Measurements from ENCODE around the gene POLR3E. TPM values are rescaled to one million over a fixed set of nuclear protein-coding genes. Genes with fewer than 3 reads are reported as not detected.
"Not testable (repeated sequence)": the region's sequence is repeated elsewhere in the genome, so short reads cannot be mapped to it uniquely, and the experiment has no call there.

Gene POLR3E
- total RNA-seq, 4 donors from 2014 or later = 48.1 to 102 (median 67.0) TPM

DNA sequence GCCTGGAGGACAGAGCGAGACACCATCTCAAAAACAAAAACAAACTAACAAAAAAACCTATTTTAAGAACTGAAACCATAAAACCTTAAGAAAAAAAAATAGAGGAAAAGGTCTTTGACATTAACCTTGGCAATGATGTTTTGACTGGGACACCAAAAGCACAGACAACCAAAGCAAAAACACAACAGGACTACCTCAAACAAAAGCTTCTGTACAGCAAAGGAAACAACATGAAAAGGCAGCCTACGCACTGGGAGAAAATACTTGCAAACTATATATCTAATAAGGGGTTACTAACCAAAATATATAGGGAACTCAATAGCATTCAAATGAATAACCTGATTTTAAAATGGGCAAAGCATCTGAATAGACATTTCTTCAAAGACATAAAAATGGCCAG, 44.9 kb downstream of the POLR3E start:
- Histone ChIP-seq H3K4me3 (no peak overlapping the region), H3K27me3 (no peaks in the 10 kb centered on the region), H3K27ac (no peak overlapping the region), H3K36me3 (peaks cover 0 to 63% (median 0%) of the 10 kb centered on the region in 3 donors), H3K4me1 (no peaks in the 10 kb centered on the region), H3K9me3 (peaks cover 0 to 46% (median 6%) of the 10 kb centered on the region in 4 donors)
- TF ChIP-seq POLR2A (IDR thresholded peaks at IDR 0.05) = no peak
- TF ChIP-seq, protein P1, sequence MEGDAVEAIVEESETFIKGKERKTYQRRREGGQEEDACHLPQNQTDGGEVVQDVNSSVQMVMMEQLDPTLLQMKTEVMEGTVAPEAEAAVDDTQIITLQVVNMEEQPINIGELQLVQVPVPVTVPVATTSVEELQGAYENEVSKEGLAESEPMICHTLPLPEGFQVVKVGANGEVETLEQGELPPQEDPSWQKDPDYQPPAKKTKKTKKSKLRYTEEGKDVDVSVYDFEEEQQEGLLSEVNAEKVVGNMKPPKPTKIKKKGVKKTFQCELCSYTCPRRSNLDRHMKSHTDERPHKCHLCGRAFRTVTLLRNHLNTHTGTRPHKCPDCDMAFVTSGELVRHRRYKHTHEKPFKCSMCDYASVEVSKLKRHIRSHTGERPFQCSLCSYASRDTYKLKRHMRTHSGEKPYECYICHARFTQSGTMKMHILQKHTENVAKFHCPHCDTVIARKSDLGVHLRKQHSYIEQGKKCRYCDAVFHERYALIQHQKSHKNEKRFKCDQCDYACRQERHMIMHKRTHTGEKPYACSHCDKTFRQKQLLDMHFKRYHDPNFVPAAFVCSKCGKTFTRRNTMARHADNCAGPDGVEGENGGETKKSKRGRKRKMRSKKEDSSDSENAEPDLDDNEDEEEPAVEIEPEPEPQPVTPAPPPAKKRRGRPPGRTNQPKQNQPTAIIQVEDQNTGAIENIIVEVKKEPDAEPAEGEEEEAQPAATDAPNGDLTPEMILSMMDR (IDR thresholded peaks at IDR 0.05) = no peak
- no peak for TF ChIP-seq EP300 (IDR thresholded peaks at IDR 0.05)
- 96% methylated on average over 2 of the region's 2 CpGs for WGBS, 2 donors
- no peak for DNase-seq (ENCODE audit: low spot score in 2 of 2)

DNA sequence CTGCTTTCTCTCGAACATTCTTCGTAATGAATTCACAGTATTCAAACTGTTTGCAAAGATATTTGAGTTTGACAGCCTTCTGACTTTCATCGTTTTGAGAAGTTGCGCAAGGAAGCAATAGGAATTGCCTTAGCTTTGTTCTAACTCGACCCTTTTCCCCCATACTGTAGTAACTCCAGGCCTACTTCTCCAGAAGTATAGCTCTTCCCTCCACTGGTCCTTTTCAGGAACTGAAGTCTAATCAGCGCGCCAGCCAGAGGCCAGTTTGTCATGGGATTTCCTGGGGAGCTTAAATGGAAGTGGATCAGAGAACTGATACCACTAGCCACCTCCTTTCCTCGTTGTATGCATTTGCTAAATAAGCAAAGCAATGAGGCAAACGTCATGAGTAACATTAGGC, 49.3 kb downstream of the POLR3E start:
- Histone ChIP-seq H3K9me3 (peaks cover 0 to 5% (median 0%) of the 10 kb centered on the region in 4 donors), H3K27me3 (no peaks in the 10 kb centered on the region), H3K27ac (no peak overlapping the region), H3K36me3 (peaks cover 0 to 71% (median 6%) of the 10 kb centered on the region in 3 donors), H3K4me1 (no peaks in the 10 kb centered on the region), H3K4me3 (no peak overlapping the region)
- TF ChIP-seq EP300 (IDR thresholded peaks at IDR 0.05) = peak in 1 of 2 donors; percentile 40
- no peak for TF ChIP-seq POLR2A (IDR thresholded peaks at IDR 0.05)
- WGBS, 2 donors = 69 to 76% methylated on average over 9 of the region's 9 CpGs
- no peak for DNase-seq (ENCODE audit: low spot score in 2 of 2)

DNA sequence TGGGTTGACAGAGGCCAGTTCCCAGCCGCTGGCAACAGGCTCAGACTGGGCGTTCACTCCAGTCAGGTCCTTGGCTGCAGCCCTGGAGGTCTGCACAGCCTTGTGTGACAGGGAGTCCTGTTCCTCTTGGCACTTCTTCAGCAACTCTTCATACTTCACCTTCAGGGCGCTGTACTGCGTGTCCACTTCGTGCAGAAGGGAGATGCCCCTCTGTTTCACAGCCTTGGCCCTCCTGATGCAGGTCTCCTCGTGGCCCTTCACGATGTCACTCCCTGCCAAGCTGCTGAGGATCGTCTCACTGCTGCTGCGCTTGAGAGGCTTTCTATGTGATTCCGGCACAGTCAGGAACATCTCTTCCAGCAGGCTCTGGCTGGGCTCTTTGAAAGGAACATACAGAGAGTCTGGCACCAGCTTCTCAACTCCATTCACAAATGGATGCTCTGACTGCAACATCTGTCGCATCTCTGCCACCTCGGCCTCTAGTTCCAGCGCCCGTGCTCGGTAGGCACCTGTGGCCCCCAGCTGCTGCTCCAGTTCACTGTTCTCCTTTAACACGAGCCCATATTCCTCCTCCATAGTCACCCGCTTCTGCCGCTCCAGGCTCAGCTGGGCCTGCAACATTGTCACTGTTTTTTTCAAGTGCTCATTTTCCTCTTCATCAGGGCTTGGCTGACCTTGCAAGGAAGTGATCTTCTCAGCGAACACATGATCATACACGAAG, 50.1 kb downstream of the POLR3E start:
- Histone ChIP-seq H3K4me1 (no peaks in the 10 kb centered on the region), H3K27me3 (no peaks in the 10 kb centered on the region), H3K36me3 (peaks cover 0 to 65% (median 6%) of the 10 kb centered on the region in 3 donors), H3K9me3 (no peaks in the 10 kb centered on the region), H3K4me3 (no peak overlapping the region), H3K27ac (no peak overlapping the region)
- TF ChIP-seq EP300 (IDR thresholded peaks at IDR 0.05) (no peak), POLR2A (IDR thresholded peaks at IDR 0.05) (no peak)
- TF ChIP-seq, protein P1 (IDR thresholded peaks at IDR 0.05) = no peak
- no peak for DNase-seq (ENCODE audit: low spot score in 2 of 2)
- WGBS, 2 donors = 91 to 92% methylated on average over 20 of the region's 20 CpGs

DNA sequence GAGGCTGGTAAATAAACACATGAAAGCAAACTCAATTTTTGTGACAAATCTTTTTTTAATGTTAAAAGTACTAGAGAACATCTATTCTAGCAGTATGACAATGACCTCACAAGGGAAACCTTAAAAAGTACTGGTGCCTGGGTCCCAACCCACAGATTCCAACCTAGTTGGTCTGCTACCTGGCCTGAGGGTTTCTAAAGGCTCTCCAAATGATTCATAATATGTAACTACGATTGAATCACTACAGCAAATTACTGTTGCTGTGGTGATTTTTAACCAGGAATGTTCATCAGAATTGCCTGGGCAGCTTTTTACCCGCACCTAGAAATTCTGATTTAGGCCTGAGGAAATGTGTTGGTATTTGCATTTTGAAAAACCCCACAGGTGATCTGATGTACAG, 51.1 kb downstream of the POLR3E start:
- H3K27ac ChIP-seq = no peak overlapping the region
- H3K36me3 ChIP-seq = peaks cover 0 to 61% (median 6%) of the 10 kb centered on the region in 3 donors
- TF ChIP-seq, protein P1 (IDR thresholded peaks at IDR 0.05) = no peak
- TF ChIP-seq POLR2A (IDR thresholded peaks at IDR 0.05) = no peak
- TF ChIP-seq EP300 (IDR thresholded peaks at IDR 0.05) = no peak
- H3K27me3 ChIP-seq = no peaks in the 10 kb centered on the region
- WGBS, 2 donors = 86 to 91% methylated on average over 2 of the region's 2 CpGs
- no peak for DNase-seq (ENCODE audit: low spot score in 2 of 2)
- H3K9me3 ChIP-seq = no peaks in the 10 kb centered on the region
- H3K4me3 ChIP-seq = no peak overlapping the region
- peaks cover 0 to 5% (median 0%) of the 10 kb centered on the region in 4 donors for H3K4me1 ChIP-seq

DNA sequence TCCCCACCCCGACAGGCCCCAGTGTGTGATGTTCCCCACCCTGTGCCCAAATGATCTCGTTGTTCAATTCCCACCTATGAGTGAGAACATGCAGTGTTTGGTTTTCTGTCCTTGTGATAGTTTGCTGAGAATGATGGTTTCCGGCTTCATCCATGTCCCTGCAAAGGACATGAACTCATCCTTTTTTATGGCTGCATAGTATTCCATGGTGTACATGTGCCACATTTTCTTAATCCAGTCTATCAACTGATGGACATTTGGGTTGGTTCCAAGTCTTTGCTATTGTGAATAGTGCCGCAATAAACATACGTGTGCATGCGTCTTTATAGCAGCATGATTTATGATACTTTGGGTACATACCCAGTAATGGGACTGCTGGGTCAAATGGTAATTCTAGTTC, 53.8 kb downstream of the POLR3E start:
- peaks cover 0 to 52% (median 6%) of the 10 kb centered on the region in 3 donors for H3K36me3 ChIP-seq
- not testable (repeated sequence) for H3K27ac ChIP-seq
- WGBS, 2 donors = 96 to 98% methylated on average over 6 of the region's 6 CpGs

DNA sequence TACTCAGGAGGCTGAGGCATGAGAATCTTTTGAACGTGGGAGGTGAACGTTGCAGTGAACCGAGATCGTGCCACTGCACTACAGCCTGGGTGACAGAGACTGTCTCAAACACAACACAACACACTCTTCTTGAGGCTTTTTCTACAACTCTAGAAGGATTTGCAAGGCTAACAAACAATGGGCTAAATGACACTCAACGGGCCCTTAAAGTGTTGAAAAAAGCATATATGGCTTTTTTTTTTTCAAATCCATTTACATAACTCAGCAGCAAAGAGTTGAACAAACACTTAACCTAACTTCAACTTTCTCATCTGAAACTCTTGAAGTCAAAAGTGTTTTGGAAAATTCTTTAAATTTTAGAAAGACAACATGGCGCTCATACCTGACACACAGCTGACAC, 54.9 kb downstream of the POLR3E start:
- H3K27ac ChIP-seq = no peak overlapping the region
- H3K4me1 ChIP-seq = peaks cover 0 to 13% (median 1%) of the 10 kb centered on the region in 4 donors
- no peak for TF ChIP-seq POLR2A (IDR thresholded peaks at IDR 0.05)
- TF ChIP-seq, protein P1 (IDR thresholded peaks at IDR 0.05) = no peak
- no peaks in the 10 kb centered on the region for H3K9me3 ChIP-seq
- no peak for DNase-seq (ENCODE audit: low spot score in 2 of 2)
- H3K27me3 ChIP-seq = no peaks in the 10 kb centered on the region
- no peak overlapping the region for H3K4me3 ChIP-seq
- WGBS, 2 donors = 95 to 98% methylated on average over 6 of the region's 6 CpGs
- peaks cover 0 to 41% (median 6%) of the 10 kb centered on the region in 3 donors for H3K36me3 ChIP-seq

More for the DNA sequence above, 53.8 kb downstream of the POLR3E start:
- not testable (repeated sequence) for H3K27me3 ChIP-seq; H3K9me3 ChIP-seq; DNase-seq (ENCODE audit: low spot score in 2 of 2); H3K4me3 ChIP-seq
- H3K4me1 ChIP-seq = peaks cover 0 to 13% (median 0%) of the 10 kb centered on the region in 4 donors

Data from tibial nerve (tissue), 4 donors.